BE2C (cell line): ENCODE results near the gene STARD13.

Source experiments
- DNase-seq: peaks from one replicate; pipeline ENCODE4 v3.0.0-alpha.2; 2020
- H3K27me3 ChIP-seq: fragments of 250-450 bp; sonication (Bioruptor Pico); 2 replicates; pipeline ENCODE4 v1.5.1; 2020; ENCODE audit warnings: mild to moderate bottlenecking
- H3K36me3 ChIP-seq: fragments of 250-450 bp; sonication (Bioruptor Pico); 2 replicates; pipeline ENCODE4 v1.5.1; 2020; ENCODE audit warnings: mild to moderate bottlenecking
- H3K4me1 ChIP-seq: fragments of 250-450 bp; sonication (Bioruptor Pico); 2 replicates; pipeline ENCODE4 v1.5.1; 2020
- H3K4me3 ChIP-seq: 2 replicates; pipeline ENCODE4 v1.5.1; 2011; ENCODE audit warnings: low read depth, low read length
- H3K9me3 ChIP-seq: fragments of 250-450 bp; sonication (Bioruptor Pico); 2 replicates; pipeline ENCODE4 v1.5.1; 2020
- CTCF ChIP-seq: IDR thresholded peaks from 2 replicates; pipeline ENCODE4 v1.5.1; 2012; ENCODE audit warnings: mild to moderate bottlenecking, low read depth, low read length

Gene STARD13

GRCh38 chr13:33281951-33282595 is 3.5 kb downstream of the STARD13 start:
- Histone ChIP-seq H3K9me3 (no peaks in the 10 kb centered on the region), H3K4me1 (no peaks in the 10 kb centered on the region), H3K27me3 (no peaks in the 10 kb centered on the region), H3K4me3 (no peak overlapping the region), H3K36me3 (no peaks in the 10 kb centered on the region)
- no peak for TF ChIP-seq CTCF
- no peak for DNase-seq

GRCh38 chr13:33280923-33281322 is 4.6 kb downstream of the STARD13 start:
- H3K4me1 ChIP-seq: no peaks in the 10 kb centered on the region
- DNase-seq: no peak
- no peaks in the 10 kb centered on the region for H3K27me3 ChIP-seq
- no peaks in the 10 kb centered on the region for H3K9me3 ChIP-seq
- H3K36me3 ChIP-seq: no peaks in the 10 kb centered on the region
- no peak for TF ChIP-seq CTCF
- H3K4me3 ChIP-seq: no peak overlapping the region

- no peak overlapping the region for H3K4me3 ChIP-seq
- H3K4me1 ChIP-seq: no peaks in the 10 kb centered on the region
- no peaks in the 10 kb centered on the region for H3K27me3 ChIP-seq
- no peaks in the 10 kb centered on the region for H3K36me3 ChIP-seq
- no peak for TF ChIP-seq CTCF
- no peaks in the 10 kb centered on the region for H3K9me3 ChIP-seq
- DNase-seq: no peak
These were observed 5.2 kb downstream of the STARD13 start for GRCh38 chr13:33280279-33280905.

- Histone ChIP-seq H3K36me3 (no peaks in the 10 kb centered on the region), H3K4me1 (no peaks in the 10 kb centered on the region), H3K27me3 (no peaks in the 10 kb centered on the region), H3K4me3 (no peak overlapping the region), H3K9me3 (no peaks in the 10 kb centered on the region)
- no peak for DNase-seq
- TF ChIP-seq CTCF: no peak
These were observed 5.9 kb downstream of the STARD13 start for GRCh38 chr13:33279414-33280278.

GRCh38 chr13:33278913-33279312 is 6.6 kb downstream of the STARD13 start:
- H3K4me1 ChIP-seq: no peaks in the 10 kb centered on the region
- no peaks in the 10 kb centered on the region for H3K9me3 ChIP-seq
- H3K36me3 ChIP-seq: no peaks in the 10 kb centered on the region
- no peak for DNase-seq
- no peak overlapping the region for H3K4me3 ChIP-seq
- TF ChIP-seq CTCF: no peak
- no peaks in the 10 kb centered on the region for H3K27me3 ChIP-seq
